ENCODE results near the gene SMG5. TPM values are rescaled to one million over a fixed set of nuclear protein-coding genes. Genes with fewer than 3 reads are reported as not detected.

The SMG5 gene
- total RNA-seq, 1 donor from 2014 or later, result 76.5 TPM

DNA sequence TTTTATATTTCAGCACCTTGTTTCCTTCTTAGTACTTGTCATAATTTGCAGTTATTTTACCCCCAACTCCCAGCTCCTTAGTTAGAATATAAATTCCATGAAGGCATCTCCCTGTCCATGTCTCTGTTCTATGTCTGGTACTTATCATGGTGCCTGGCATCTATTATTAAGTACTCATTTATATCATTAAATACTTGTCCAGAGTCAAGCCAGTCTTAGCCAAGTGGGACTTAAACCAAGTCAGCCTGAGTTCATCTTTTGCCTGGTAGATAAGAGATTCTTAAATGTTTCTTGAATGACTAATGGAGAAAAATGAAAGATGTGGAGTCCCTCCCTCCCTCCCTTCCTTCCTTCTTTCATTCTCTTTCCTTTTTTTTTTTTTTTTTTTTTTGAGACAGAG is 79.3 kb downstream of the SMG5 start:
- peaks cover 18 to 50% of the 10 kb centered on the region in 2 donors for H3K36me3 ChIP-seq
- no peaks in the 10 kb centered on the region for H3K27me3 ChIP-seq
- no peak overlapping the region for H3K4me3 ChIP-seq
- no peak for DNase-seq (ENCODE audit: low spot score in 2 of 2)
- H3K9me3 ChIP-seq, result no peaks in the 10 kb centered on the region
- intact Hi-C loops (cut with DNase I), result no loop called here
- H3K27ac ChIP-seq, result peak overlapping the region in 1 of 2 donors; percentile 10
- TF ChIP-seq CTCF (IDR thresholded peaks at IDR 0.05), result no peak
- H3K4me1 ChIP-seq, result peaks cover 0 to 3% of the 10 kb centered on the region in 2 donors

- Histone ChIP-seq H3K9me3 (no peaks in the 10 kb centered on the region), H3K27me3 (no peaks in the 10 kb centered on the region), H3K36me3 (peaks cover 5 to 29% of the 10 kb centered on the region in 2 donors), H3K4me3 (no peak overlapping the region), H3K4me1 (peaks cover 0 to 3% of the 10 kb centered on the region in 2 donors), H3K27ac (no peak overlapping the region)
- TF ChIP-seq CTCF (IDR thresholded peaks at IDR 0.05), result no peak
- intact Hi-C loops (cut with DNase I), result no loop called here
- no peak for DNase-seq (ENCODE audit: low spot score in 2 of 2)
Measured at GRCh38 chr1:156200044-156200443, 82.6 kb downstream of the SMG5 start.

Other genes with a start within 250 kb of the SMG5 start
- 28.7 TPM for gene UBQLN4, start 229.0 kb downstream of the SMG5 start, total RNA-seq
- 43.9 TPM for gene LAMTOR2, start 228.0 kb downstream of the SMG5 start, total RNA-seq
- gene RAB25, start 221.7 kb downstream of the SMG5 start, total RNA-seq, result not detected
- gene MEX3A, start 200.4 kb downstream of the SMG5 start, total RNA-seq, result 1.3 TPM
- 783 TPM for gene LMNA, start 168.1 kb downstream of the SMG5 start, total RNA-seq
- gene SEMA4A, start 129.2 kb downstream of the SMG5 start, total RNA-seq, result 0.64 TPM
- gene SLC25A44, start 88.7 kb downstream of the SMG5 start, total RNA-seq, result 13.5 TPM
- gene PMF1, start 69.8 kb downstream of the SMG5 start, total RNA-seq, result 61.4 TPM
- 19.1 TPM for gene BGLAP, start 40.6 kb downstream of the SMG5 start, total RNA-seq
- not detected for gene PAQR6, start 34.8 kb downstream of the SMG5 start, total RNA-seq
- gene TMEM79, start 1.5 kb upstream of the SMG5 start, total RNA-seq, result not detected
- 58.0 TPM for gene GLMP, start 12.9 kb upstream of the SMG5 start, total RNA-seq
- not detected for gene VHLL, start 16.5 kb upstream of the SMG5 start, total RNA-seq
- 109 TPM for gene CCT3, start 55.5 kb upstream of the SMG5 start, total RNA-seq
- gene TSACC, start 55.7 kb upstream of the SMG5 start, total RNA-seq, result not detected
- gene RHBG, start 86.4 kb upstream of the SMG5 start, total RNA-seq, result not detected
- gene MEF2D, start 217.9 kb upstream of the SMG5 start, total RNA-seq, result 106 TPM